GM20431 (cell line): ENCODE measurements around the gene ECSIT.
"Not testable (repeated sequence)": the region's sequence is repeated elsewhere in the genome, so short reads cannot be mapped to it uniquely, and the experiment has no call there.

Source experiments
- in situ Hi-C: fragments of 300-500 bp; cut with MseI, MboI; formaldehyde crosslinking; loops from one replicate; pipeline ENCODE4 v1.15.0; 2020; ENCODE audit warnings: low sequenced_read_pairs; ENCODE audit not compliant: unreplicated experiment

ECSIT gene

GRCh38 chr19:11479898-11480714 is 48.8 kb downstream of the ECSIT start:
- in situ Hi-C loops, result no loop called here

- in situ Hi-C loops, result no loop called here
These were observed 49.6 kb downstream of the ECSIT start for GRCh38 chr19:11479090-11479897.

GRCh38 chr19:11478167-11479089 is 50.5 kb downstream of the ECSIT start:
- in situ Hi-C loops, result no loop called here

GRCh38 chr19:11475861-11476260 is 53.1 kb downstream of the ECSIT start:
- in situ Hi-C loops, result no loop called here

GRCh38 chr19:11475343-11475742 is 53.6 kb downstream of the ECSIT start:
- in situ Hi-C loops, result not testable (repeated sequence)

GRCh38 chr19:11473725-11474124 is 55.2 kb downstream of the ECSIT start:
- in situ Hi-C loops, result no loop called here

GRCh38 chr19:11468266-11468845 is 60.6 kb downstream of the ECSIT start:
- in situ Hi-C loops, result not testable (repeated sequence)

- in situ Hi-C loops, result no loop called here
These were observed 63.3 kb downstream of the ECSIT start for GRCh38 chr19:11465600-11465999.

GRCh38 chr19:11464333-11465265 is 64.3 kb downstream of the ECSIT start:
- in situ Hi-C loops, result no loop called here

GRCh38 chr19:11463391-11463790 is 65.5 kb downstream of the ECSIT start:
- in situ Hi-C loops, result no loop called here

- in situ Hi-C loops, result no loop called here
These were observed 67.5 kb downstream of the ECSIT start for GRCh38 chr19:11461453-11461852.

GRCh38 chr19:11460207-11460606 is 68.7 kb downstream of the ECSIT start:
- in situ Hi-C loops, result no loop called here

- in situ Hi-C loops, result not testable (repeated sequence)
These were observed 70.0 kb downstream of the ECSIT start for GRCh38 chr19:11458912-11459311.

- in situ Hi-C loops, result no loop called here
These were observed 70.6 kb downstream of the ECSIT start for GRCh38 chr19:11458236-11458900.

- in situ Hi-C loops, result no loop called here
These were observed 71.1 kb downstream of the ECSIT start for GRCh38 chr19:11457831-11458230.

- in situ Hi-C loops, result no loop called here
These were observed 71.8 kb downstream of the ECSIT start for GRCh38 chr19:11457115-11457514.

- in situ Hi-C loops, result no loop called here
These were observed 72.3 kb downstream of the ECSIT start for GRCh38 chr19:11456659-11457058.
